Astrocyte (in vitro differentiated cells and primary cell): ENCODE measurements around the gene USP36. TPM values are rescaled to one million over a fixed set of nuclear protein-coding genes. Genes with fewer than 3 reads are reported as not detected.

Experiments used
- DNase-seq: peaks from one replicate; pipeline ENCODE4 v3.0.0-alpha.2; 2010; ENCODE audit warnings: low read depth
- FAIRE-seq: peaks from 2 replicates; lab custom pipeline; 2011; peaks lifted over from hg19 to GRCh38; lab: Jason Lieb, UNC
- H2AFZ ChIP-seq: 2 replicates; pipeline ENCODE4 v1.6.0; 2012; ENCODE audit warnings: low read depth, low read length, inconsistent platforms
- H3K27ac ChIP-seq: 2 replicates; pipeline ENCODE4 v1.5.1; 2011; ENCODE audit warnings: low read depth, low read length, inconsistent platforms
- H3K27me3 ChIP-seq: 2 replicates; pipeline ENCODE4 v1.6.0; 2011; ENCODE audit warnings: low read length, inconsistent platforms; ENCODE audit not compliant: insufficient read depth
- H3K36me3 ChIP-seq: 2 replicates; pipeline ENCODE4 v1.5.1; 2011; ENCODE audit warnings: low read length, inconsistent platforms; ENCODE audit not compliant: insufficient read depth
- H3K4me1 ChIP-seq: 2 replicates; pipeline ENCODE4 v1.5.1; 2011; ENCODE audit warnings: low read length, inconsistent platforms; ENCODE audit not compliant: insufficient read depth
- H3K4me2 ChIP-seq: 2 replicates; pipeline ENCODE4 v1.6.0; 2012; ENCODE audit warnings: low read length, inconsistent platforms
- H3K4me3 ChIP-seq: 2 replicates; pipeline ENCODE4 v1.5.1; 2011; ENCODE audit warnings: low read depth, mild to moderate bottlenecking, low read length, inconsistent platforms; ENCODE audit not compliant: insufficient read depth
- H3K79me2 ChIP-seq: 2 replicates; pipeline ENCODE4 v1.6.0; 2012; ENCODE audit warnings: mild to moderate bottlenecking, low read length, inconsistent platforms; ENCODE audit not compliant: insufficient read depth
- H3K9ac ChIP-seq: 2 replicates; pipeline ENCODE4 v1.6.0; 2012; ENCODE audit warnings: mild to moderate bottlenecking, low read length, inconsistent platforms
- H3K9me3 ChIP-seq: 2 replicates; pipeline ENCODE4 v1.5.1; 2012; ENCODE audit warnings: low read depth, mild to moderate bottlenecking, low read length, inconsistent platforms; ENCODE audit not compliant: insufficient read depth
- H4K20me1 ChIP-seq: 2 replicates; pipeline ENCODE4 v1.6.0; 2012; ENCODE audit warnings: low read length, inconsistent platforms; ENCODE audit not compliant: insufficient read depth
- H3K27ac Mint-ChIP-seq: one replicate; pipeline ENCODE4 v1.8.0; 2021; ENCODE audit warnings: mild to moderate bottlenecking, mixed read lengths; ENCODE audit not compliant: unreplicated experiment
- H3K27me3 Mint-ChIP-seq: one replicate; pipeline ENCODE4 v1.8.0; 2021; ENCODE audit warnings: low read depth, mixed read lengths; ENCODE audit not compliant: unreplicated experiment
- H3K36me3 Mint-ChIP-seq: one replicate; pipeline ENCODE4 v1.8.0; 2021; ENCODE audit warnings: low read depth, mixed read lengths; ENCODE audit not compliant: unreplicated experiment
- H3K4me1 Mint-ChIP-seq: one replicate; pipeline ENCODE4 v1.8.0; 2021; ENCODE audit warnings: low read depth, mixed read lengths; ENCODE audit not compliant: unreplicated experiment
- H3K4me3 Mint-ChIP-seq: one replicate; pipeline ENCODE4 v1.8.0; 2021; ENCODE audit warnings: mild to moderate bottlenecking, moderate library complexity, mixed read lengths; ENCODE audit not compliant: unreplicated experiment
- H3K9me3 Mint-ChIP-seq: one replicate; pipeline ENCODE4 v1.8.0; 2021; ENCODE audit warnings: mild to moderate bottlenecking, mixed read lengths; ENCODE audit not compliant: unreplicated experiment
- EZH2 ChIP-seq: IDR thresholded peaks from 2 replicates; pipeline ENCODE4 v1.6.1; 2012; ENCODE audit warnings: mild to moderate bottlenecking, low read length, inconsistent platforms; ENCODE audit not compliant: insufficient read depth
- total RNA-seq: library from RNA; stranded (reverse); gene quantifications from 2 replicates; pipeline ENCODE4 v1.2.1, GENCODE V29; 2021
- TF ChIP-seq, protein P1 (sequence below): IDR thresholded peaks from 2 replicates; pipeline ENCODE4 v1.5.1; 2011; ENCODE audit warnings: low read depth, mild to moderate bottlenecking, inconsistent platforms, low read length, moderate library complexity; ENCODE audit not compliant: insufficient read depth

The USP36 gene
- total RNA-seq, 1 donor from 2014 or later, result 51.0 TPM

DNA sequence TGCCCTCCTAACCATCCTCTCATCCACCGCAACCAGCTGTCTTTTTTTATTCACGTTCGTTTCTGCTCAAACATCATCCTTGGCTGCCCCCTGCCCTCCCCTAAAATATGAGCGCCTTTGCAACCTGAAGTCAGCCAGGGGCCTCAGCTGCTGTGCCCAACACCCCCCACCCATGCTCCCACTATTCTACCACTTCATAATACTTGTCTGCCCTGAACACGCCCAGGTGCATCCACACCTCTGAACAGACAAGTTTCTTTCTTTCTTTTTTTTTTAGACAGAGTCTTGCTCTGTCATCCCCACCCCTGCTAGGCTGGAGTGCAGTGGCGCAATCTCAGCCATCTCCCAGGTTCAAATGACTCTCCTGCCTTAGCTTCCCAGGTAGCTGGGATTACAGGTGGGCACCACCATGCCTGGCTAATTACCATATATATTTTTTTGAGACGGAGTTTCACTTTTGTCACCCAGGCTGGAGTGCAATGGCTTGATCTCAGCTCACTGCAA lies 35.5 kb upstream of the USP36 start:
- no peak for FAIRE-seq
- Histone ChIP-seq H3K9ac (peak overlapping the region; percentile 65), H4K20me1 (peaks cover 35% of the 10 kb centered on the region), H3K9me3 (no peaks in the 10 kb centered on the region), H3K27me3 (no peaks in the 10 kb centered on the region), H3K27ac (peak overlapping the region; percentile 44), H3K4me1 (peaks cover 43% of the 10 kb centered on the region), H3K4me3 (no peak overlapping the region), H3K36me3 (peaks cover 10% of the 10 kb centered on the region), H2AFZ (no peak overlapping the region), H3K4me2 (peak overlapping the region; percentile 71), H3K79me2 (peaks cover 62% of the 10 kb centered on the region)
- no peak for TF ChIP-seq EZH2
- TF ChIP-seq, protein P1, sequence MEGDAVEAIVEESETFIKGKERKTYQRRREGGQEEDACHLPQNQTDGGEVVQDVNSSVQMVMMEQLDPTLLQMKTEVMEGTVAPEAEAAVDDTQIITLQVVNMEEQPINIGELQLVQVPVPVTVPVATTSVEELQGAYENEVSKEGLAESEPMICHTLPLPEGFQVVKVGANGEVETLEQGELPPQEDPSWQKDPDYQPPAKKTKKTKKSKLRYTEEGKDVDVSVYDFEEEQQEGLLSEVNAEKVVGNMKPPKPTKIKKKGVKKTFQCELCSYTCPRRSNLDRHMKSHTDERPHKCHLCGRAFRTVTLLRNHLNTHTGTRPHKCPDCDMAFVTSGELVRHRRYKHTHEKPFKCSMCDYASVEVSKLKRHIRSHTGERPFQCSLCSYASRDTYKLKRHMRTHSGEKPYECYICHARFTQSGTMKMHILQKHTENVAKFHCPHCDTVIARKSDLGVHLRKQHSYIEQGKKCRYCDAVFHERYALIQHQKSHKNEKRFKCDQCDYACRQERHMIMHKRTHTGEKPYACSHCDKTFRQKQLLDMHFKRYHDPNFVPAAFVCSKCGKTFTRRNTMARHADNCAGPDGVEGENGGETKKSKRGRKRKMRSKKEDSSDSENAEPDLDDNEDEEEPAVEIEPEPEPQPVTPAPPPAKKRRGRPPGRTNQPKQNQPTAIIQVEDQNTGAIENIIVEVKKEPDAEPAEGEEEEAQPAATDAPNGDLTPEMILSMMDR, result no peak
- no peaks in the 10 kb centered on the region for H3K27me3 Mint-ChIP-seq
- H3K9me3 Mint-ChIP-seq, result no peaks in the 10 kb centered on the region
- H3K36me3 Mint-ChIP-seq, result peaks cover 23% of the 10 kb centered on the region
- H3K4me3 Mint-ChIP-seq, result no peak overlapping the region
- peak overlapping the region; percentile 83 for H3K27ac Mint-ChIP-seq
- no peak for DNase-seq
- H3K4me1 Mint-ChIP-seq, result peaks cover 23% of the 10 kb centered on the region

DNA sequence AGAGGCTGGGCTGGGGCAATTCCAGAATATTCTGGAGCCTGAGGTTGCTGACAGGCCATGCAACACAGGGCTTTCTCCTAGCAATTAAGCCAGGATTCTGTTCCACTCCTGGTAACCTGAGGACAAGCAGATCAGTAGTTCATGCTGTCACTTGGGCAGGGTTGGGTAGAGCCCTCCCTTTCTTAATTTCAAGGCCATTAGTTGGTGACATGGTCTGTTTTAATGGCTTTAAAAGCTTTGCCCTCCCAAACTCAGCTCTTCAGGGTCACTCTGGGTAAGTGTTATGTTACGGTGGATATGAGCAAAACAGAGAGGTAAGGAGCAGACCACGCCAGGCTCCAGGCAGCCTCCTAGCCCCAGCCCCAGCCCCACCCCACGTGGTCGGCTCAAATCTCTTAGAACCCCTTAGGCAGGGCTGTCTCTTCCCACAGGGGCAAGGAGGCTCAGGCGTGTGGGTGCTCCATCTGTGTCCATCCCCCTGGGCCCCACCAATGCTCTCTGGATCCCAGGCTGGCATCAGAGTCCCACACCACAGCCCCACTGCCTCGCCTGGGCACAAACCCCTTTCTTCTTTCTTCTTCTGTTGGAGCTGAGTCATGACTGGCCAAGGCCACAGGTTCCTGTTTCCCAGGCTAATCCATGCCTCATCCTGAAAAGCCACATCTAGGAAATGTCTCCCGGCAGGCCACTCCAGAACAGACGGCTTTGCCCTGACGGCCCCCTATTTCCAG lies 34.9 kb upstream of the USP36 start:
- peak overlapping the region; percentile 65 for H3K9ac ChIP-seq
- H3K27ac ChIP-seq, result peak overlapping the region; percentile 44
- TF ChIP-seq EZH2, result no peak
- TF ChIP-seq, protein P1, result no peak
- FAIRE-seq, result no peak
- H2AFZ ChIP-seq, result no peak overlapping the region
- peaks cover 14% of the 10 kb centered on the region for H3K36me3 ChIP-seq
- Mint-ChIP-seq H3K4me1 (peaks cover 23% of the 10 kb centered on the region), H3K27ac (peak overlapping the region; percentile 83), H3K9me3 (no peaks in the 10 kb centered on the region), H3K36me3 (peaks cover 26% of the 10 kb centered on the region), H3K4me3 (no peak overlapping the region), H3K27me3 (no peaks in the 10 kb centered on the region)
- peaks cover 56% of the 10 kb centered on the region for H3K79me2 ChIP-seq
- H3K4me1 ChIP-seq, result peaks cover 43% of the 10 kb centered on the region
- no peak overlapping the region for H3K4me3 ChIP-seq
- peak; percentile 52 for DNase-seq
- H3K9me3 ChIP-seq, result no peaks in the 10 kb centered on the region
- H4K20me1 ChIP-seq, result peaks cover 35% of the 10 kb centered on the region
- H3K4me2 ChIP-seq, result peak overlapping the region; percentile 71
- no peaks in the 10 kb centered on the region for H3K27me3 ChIP-seq
